HG02938 (cell line): ENCODE measurements around the gene CABP4.
A peak's percentile ranks its signal among the peaks of the same experiment; 100 is the strongest.

Experiments
- ATAC-seq: cut with Tn5 transposase; IDR thresholded peaks from one replicate; pipeline ENCODE4 v1.9.1; 2021; ENCODE audit warnings: mild to moderate bottlenecking, moderate library complexity; ENCODE audit not compliant: unreplicated experiment

The CABP4 gene

GRCh38 chr11:67507242-67507863, 52.2 kb downstream of the CABP4 start:
- ATAC-seq = no peak

DNA sequence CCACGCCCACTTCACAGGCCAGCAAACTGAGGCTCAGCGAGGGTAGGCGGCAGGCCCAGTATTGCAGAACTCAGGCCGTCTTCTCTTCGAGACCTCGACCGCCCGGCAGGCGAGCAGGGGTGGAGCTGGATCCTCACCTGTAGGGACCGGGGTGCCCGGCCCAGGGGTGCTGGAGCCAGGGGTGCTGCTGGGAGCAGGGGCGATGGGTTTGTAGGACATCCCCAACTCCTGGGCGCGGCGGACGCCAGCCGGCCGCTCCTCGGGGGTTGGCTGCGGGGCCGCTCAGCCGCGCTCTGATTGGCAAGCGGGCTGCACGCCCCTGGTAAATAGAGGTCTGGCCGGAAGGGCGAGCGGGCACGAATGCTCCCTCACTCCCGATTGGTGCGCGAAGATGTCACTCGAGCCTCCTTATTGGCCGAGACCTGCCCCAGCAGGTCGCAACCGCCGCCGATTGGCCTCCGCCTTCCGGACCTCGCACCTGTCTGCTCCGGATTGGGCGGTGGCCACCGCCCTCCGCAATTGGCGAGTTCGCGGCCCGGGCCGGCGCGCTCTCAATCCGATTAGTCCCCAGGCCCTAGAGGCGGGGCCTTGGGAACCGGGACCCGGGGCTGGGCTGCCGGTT, 52.8 kb downstream of the CABP4 start, which contains the start of gene CDK2AP2:
TSS of gene CDK2AP2 (minus strand) at position 299 of the 622 bp plus-strand sequence. CDS start at position 219, 80 bp downstream.
- peak; percentile 74 for ATAC-seq

- peak; percentile 45 for ATAC-seq
Measured at GRCh38 chr11:67508486-67509121, 53.5 kb downstream of the CABP4 start.

DNA sequence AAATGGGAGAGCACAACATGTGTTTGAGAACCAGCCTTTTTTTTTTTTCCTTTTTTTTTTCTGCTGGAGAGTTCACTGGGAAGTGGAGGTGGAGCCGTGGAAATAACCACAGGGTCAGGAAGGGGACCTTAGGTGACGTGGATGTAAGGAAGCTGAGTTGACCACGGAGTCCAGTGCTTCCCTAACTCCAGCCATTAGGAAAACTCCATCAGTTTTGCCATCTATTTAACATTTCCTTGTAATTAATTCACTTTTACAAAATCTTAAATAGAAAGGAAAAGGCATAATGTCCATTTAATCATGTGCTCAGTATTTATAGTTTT, 54.8 kb downstream of the CABP4 start:
- no peak for ATAC-seq
